ENCODE measurements around the gene SLF2.

DNA sequence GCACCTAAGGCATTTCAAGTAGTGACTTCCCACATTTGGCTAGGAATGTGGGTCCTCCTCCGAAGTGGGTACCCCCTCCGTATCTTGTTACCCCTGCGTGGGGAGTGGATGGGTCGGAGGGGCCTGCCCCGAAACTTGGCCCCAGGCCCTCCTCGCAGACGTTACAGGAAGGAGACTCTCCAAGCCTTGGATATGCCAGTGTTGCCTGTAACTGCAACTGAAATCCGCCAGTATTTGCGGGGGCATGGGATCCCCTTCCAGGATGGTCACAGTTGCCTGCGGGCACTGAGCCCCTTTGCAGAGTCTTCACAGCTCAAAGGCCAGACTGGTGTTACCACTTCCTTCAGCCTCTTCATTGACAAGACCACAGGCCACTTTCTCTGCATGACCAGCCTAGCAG is 75.4 kb downstream of the SLF2 start:
- TF ChIP-seq, protein P1, sequence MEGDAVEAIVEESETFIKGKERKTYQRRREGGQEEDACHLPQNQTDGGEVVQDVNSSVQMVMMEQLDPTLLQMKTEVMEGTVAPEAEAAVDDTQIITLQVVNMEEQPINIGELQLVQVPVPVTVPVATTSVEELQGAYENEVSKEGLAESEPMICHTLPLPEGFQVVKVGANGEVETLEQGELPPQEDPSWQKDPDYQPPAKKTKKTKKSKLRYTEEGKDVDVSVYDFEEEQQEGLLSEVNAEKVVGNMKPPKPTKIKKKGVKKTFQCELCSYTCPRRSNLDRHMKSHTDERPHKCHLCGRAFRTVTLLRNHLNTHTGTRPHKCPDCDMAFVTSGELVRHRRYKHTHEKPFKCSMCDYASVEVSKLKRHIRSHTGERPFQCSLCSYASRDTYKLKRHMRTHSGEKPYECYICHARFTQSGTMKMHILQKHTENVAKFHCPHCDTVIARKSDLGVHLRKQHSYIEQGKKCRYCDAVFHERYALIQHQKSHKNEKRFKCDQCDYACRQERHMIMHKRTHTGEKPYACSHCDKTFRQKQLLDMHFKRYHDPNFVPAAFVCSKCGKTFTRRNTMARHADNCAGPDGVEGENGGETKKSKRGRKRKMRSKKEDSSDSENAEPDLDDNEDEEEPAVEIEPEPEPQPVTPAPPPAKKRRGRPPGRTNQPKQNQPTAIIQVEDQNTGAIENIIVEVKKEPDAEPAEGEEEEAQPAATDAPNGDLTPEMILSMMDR (IDR thresholded peaks at IDR 0.05): no peak
- TF ChIP-seq POLR2A (IDR thresholded peaks at IDR 0.05): no peak

Measured in lower leg skin (tissue), 3 donors.